ENCODE results near the gene BRSK2.

The BRSK2 gene

DNA sequence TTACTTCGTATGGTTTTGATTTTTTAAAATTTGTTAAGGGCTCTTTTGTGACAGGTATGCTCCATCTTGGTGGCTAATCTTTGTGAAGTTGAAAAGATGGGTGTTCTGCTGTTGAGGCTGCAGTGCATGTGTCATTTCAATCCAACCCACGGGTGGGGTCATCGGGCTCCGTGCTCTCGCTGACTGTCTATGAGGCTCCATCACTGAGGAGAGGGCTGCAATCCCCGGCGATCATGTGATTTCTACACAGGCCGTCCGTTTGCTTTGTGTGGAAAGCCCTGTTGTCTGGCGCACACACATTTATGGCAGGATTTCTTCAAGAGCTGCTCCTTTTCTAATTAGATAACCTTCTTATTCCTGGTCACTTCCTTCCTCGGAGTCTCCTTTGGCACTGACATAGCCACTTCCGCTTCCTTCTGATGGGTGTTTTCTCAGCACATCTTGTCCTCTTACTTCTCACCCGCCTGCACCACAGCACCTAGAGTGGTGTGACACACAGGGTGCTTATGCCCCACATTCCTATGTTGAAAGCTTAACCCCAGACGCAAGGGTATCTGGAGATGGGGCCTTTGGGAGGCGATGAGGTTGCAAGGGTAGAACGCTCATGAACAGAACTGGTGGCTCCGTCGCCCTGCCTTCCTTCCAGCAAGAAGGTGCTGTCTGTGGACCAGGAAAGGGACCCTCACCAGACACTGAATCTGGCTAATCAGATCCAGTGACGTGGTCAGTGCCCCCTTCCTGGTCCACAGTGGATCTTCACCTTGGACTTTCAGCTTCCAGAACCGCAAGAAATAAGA is 87.4 kb downstream of the BRSK2 start:
- in situ Hi-C loops (cut with HindIII; ENCODE audit: low sequenced_read_pairs) = no loop called here
- no peak for DNase-seq (ENCODE audit: low read depth, low spot score)
- TF ChIP-seq, protein P1, sequence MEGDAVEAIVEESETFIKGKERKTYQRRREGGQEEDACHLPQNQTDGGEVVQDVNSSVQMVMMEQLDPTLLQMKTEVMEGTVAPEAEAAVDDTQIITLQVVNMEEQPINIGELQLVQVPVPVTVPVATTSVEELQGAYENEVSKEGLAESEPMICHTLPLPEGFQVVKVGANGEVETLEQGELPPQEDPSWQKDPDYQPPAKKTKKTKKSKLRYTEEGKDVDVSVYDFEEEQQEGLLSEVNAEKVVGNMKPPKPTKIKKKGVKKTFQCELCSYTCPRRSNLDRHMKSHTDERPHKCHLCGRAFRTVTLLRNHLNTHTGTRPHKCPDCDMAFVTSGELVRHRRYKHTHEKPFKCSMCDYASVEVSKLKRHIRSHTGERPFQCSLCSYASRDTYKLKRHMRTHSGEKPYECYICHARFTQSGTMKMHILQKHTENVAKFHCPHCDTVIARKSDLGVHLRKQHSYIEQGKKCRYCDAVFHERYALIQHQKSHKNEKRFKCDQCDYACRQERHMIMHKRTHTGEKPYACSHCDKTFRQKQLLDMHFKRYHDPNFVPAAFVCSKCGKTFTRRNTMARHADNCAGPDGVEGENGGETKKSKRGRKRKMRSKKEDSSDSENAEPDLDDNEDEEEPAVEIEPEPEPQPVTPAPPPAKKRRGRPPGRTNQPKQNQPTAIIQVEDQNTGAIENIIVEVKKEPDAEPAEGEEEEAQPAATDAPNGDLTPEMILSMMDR (IDR thresholded peaks at IDR 0.05; ENCODE audit: low read depth, low read length) = no peak
- H3K4me3 ChIP-seq (ENCODE audit: low read depth, low read length) = no peak overlapping the region

DNA sequence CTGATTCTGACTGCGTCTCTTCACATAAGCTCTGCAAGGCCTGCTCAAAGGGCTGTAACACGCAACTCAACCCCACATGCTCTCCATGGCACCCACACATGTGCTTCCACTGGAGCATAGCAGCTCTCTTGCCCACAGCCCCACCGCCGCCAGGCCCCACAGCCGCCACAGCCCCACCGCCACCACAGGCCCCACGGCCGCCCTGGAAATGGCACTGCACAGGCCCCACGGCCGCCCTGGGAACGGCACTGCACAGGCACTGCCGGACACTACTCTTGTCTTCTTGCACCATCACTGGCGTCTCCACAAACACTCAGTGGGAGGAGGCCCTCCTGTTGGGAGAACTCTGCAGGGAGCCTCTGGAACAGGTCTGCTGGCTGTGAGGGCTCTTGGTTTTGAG is 88.3 kb downstream of the BRSK2 start:
- TF ChIP-seq, protein P1 (IDR thresholded peaks at IDR 0.05; ENCODE audit: low read depth, low read length) = no peak
- no peak for DNase-seq (ENCODE audit: low read depth, low spot score)
- in situ Hi-C loops (cut with HindIII; ENCODE audit: low sequenced_read_pairs) = no loop called here
- no peak overlapping the region for H3K4me3 ChIP-seq (ENCODE audit: low read depth, low read length)

DNA sequence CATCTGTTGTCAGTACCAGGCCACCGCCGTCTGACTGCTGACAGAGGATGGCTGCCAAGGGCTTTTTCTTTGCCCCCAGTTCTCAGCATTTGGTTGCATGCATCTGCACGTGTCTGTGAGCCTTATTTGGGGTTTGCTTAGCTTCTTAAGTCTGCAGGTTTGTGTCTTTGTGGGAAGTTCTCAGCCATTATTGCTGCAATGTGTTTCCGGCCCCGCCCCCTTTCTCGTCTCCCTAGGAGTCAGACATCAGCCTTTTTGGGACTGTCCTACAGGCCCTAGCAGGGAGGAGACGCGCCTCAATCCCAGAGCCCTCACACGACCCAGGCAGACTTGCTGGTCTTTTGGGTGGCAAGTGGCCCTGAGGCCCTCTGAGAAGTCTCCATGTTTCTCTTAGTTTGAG is 88.8 kb downstream of the BRSK2 start:
- DNase-seq (ENCODE audit: low read depth, low spot score) = no peak
- TF ChIP-seq, protein P1 (IDR thresholded peaks at IDR 0.05; ENCODE audit: low read depth, low read length) = no peak

DNA sequence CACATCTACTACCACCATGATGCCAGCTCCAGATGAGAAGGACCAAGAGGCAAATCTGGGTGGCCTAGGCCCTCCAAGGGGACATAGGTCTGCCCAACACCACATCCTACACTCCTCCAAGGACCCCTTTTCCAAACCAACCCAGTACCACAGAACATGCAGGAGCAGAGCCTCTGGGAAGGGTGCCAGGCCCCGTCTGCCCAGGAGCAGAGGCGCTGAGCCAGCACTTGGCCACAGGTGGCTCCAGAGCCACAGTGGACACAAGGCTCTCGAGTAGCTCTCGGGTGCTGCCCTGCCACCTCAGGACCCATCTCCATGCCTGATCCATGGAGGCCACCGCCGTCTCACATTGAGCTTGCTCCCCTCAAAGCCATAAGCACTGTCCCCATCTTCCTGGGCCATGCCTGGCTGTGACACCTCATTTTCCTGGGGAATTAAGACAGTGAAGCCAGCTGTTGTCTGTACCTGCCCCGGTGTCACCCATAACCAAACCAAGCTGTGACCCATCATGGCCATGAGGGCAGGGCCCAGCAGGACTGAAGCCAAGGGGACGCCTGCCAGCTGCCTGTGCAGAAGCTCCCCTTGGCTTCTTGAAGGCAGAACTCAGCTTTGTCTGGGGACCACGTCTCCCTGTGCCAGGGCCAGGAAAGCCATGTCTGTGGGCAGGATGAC is 89.4 kb downstream of the BRSK2 start:
- no peak overlapping the region for H3K4me3 ChIP-seq (ENCODE audit: low read depth, low read length)
- in situ Hi-C loops (cut with HindIII; ENCODE audit: low sequenced_read_pairs) = no loop called here
- DNase-seq (ENCODE audit: low read depth, low spot score) = no peak
- TF ChIP-seq, protein P1 (IDR thresholded peaks at IDR 0.05; ENCODE audit: low read depth, low read length) = no peak

More for the DNA sequence above, 88.8 kb downstream of the BRSK2 start:
- H3K4me3 ChIP-seq (ENCODE audit: low read depth, low read length) = no peak overlapping the region
- in situ Hi-C loops (cut with HindIII; ENCODE audit: low sequenced_read_pairs) = no loop called here

DNA sequence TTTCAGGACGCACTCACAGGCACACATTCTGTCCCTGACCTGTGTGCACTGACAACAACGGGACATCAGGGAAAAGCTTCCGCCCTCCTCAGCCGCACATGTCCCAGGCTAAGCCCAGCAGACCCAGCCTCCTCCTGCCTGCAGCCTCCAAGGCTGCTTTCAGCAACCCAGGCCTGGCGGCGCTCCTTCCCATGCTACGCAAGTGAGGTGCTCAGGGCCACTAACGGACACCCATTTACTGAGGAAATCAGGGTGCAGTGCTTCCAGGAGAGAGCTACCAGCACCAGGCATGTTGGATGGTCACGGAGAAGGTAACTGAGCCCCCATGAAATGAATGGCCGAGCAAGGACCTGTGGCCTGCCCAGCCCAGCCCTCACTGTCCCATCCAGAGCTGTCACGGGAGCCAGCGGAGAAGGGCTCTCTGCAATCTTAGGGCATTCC is 90.0 kb downstream of the BRSK2 start:
- in situ Hi-C loops (cut with HindIII; ENCODE audit: low sequenced_read_pairs) = no loop called here
- TF ChIP-seq, protein P1 (IDR thresholded peaks at IDR 0.05; ENCODE audit: low read depth, low read length) = no peak
- no peak for DNase-seq (ENCODE audit: low read depth, low spot score)
- H3K4me3 ChIP-seq (ENCODE audit: low read depth, low read length) = no peak overlapping the region

DNA sequence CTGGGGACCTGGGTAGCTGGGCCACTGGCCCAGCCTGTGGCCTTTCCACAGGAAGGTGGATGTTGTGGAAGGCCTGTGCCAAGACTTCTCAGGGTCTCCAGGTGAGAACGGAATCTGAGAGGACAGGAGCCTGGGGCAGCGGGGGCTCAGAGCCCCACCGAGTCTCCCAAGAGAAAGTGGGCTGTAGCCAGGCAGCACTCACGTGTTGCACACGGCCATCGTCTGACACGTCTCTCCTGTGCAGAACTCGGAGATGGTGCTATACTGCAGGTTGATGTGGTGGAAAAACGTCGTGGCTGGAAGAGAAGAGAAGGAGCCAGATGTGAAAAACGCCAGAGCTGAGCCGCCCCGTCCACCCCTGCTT is 90.4 kb downstream of the BRSK2 start:
- TF ChIP-seq, protein P1 (IDR thresholded peaks at IDR 0.05; ENCODE audit: low read depth, low read length) = no peak
- no peak overlapping the region for H3K4me3 ChIP-seq (ENCODE audit: low read depth, low read length)
- no peak for DNase-seq (ENCODE audit: low read depth, low spot score)
- in situ Hi-C loops (cut with HindIII; ENCODE audit: low sequenced_read_pairs) = no loop called here
